ENCODE measurements around the gene PTPRD.

GRCh38 chr9:8432224-8432623 lies 2180.6 kb downstream of the PTPRD start:
- no peak for TF ChIP-seq POLR2A (IDR thresholded peaks at IDR 0.05)
- TF ChIP-seq CTCF (IDR thresholded peaks at IDR 0.05 in 4 of 5, conservative IDR thresholded peaks at IDR 0.05 in 1 of 5) = no peak
